Esophagus muscularis mucosa (tissue), 4 donors: ENCODE measurements around the gene C12orf43.

Experiments
- EP300 ChIP-seq: sonication (generic); formaldehyde crosslinking; IDR thresholded peaks from one replicate; pipeline ENCODE4 v1.6.1; 2017; ENCODE audit warnings: antibody characterized with exemption
- POLR2AphosphoS5 ChIP-seq, 2 donors: sonication (generic); formaldehyde crosslinking; IDR thresholded peaks; one replicate each; pipeline ENCODE4 v1.6.1; 2017; ENCODE audit warnings: antibody characterized with exemption in 2 of 2
- TF ChIP-seq, protein P1 (sequence below), 3 experiments: fragments of 200-600 bp in 2 of 3; fragments of 450-650 bp in 1 of 3; sonication (generic) in 2 of 3; IDR thresholded peaks; one replicate each; pipeline ENCODE4 v1.5.1; 2017 to 2019; ENCODE audit warnings: antibody characterized with exemption in 3 of 3, mild to moderate bottlenecking in 2 of 3, moderate library complexity in 1 of 3

DNA sequence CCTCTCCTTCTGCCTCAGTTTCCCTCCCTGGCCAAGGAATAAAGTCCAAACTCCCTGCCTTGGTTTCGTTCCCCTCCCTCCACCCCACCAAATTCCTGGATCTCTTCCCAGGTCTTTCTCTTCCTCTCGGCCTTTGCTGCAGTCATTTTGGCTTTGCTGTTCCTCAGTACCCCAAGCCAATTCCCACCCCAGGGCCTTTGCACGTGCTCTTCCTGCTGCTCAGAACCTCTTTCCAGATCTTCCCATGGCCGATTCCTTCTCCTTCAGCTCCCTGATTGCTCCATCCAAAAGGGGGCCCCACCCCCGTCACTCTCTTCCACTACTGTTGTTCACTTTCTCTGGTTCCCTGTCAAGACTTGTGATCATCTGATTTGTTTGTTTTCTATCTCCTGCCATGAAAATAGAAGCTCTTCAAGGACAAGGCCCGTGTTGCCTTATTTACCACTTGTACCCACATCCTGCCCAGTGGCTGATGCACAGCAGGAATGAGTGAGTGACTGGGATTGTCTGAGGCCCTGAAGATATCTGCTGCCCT is 34.8 kb downstream of the C12orf43 start:
- TF ChIP-seq, protein P1, sequence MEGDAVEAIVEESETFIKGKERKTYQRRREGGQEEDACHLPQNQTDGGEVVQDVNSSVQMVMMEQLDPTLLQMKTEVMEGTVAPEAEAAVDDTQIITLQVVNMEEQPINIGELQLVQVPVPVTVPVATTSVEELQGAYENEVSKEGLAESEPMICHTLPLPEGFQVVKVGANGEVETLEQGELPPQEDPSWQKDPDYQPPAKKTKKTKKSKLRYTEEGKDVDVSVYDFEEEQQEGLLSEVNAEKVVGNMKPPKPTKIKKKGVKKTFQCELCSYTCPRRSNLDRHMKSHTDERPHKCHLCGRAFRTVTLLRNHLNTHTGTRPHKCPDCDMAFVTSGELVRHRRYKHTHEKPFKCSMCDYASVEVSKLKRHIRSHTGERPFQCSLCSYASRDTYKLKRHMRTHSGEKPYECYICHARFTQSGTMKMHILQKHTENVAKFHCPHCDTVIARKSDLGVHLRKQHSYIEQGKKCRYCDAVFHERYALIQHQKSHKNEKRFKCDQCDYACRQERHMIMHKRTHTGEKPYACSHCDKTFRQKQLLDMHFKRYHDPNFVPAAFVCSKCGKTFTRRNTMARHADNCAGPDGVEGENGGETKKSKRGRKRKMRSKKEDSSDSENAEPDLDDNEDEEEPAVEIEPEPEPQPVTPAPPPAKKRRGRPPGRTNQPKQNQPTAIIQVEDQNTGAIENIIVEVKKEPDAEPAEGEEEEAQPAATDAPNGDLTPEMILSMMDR (IDR thresholded peaks at IDR 0.05) = no peak
- TF ChIP-seq POLR2AphosphoS5 (IDR thresholded peaks at IDR 0.05) = no peak
- TF ChIP-seq EP300 = no peak
